A549 (cell line): ENCODE measurements around the gene PLAC1. TPM values are rescaled to one million over a fixed set of nuclear protein-coding genes. Genes with fewer than 3 reads are reported as not detected.

Experiments
- ATAC-seq, 2 experiments: fragments of 200-7000 bp in 1 of 2; fragments of >200 bp in 1 of 2; cut with Nextera tagmentation in 1 of 2; cut with Tn5 transposase in 1 of 2; 3 replicates each; pipeline versions ENCODE4 v1.8.0 to v1.9.1; 2018 to 2020; ENCODE audit warnings: mild to moderate bottlenecking in 1 of 2, moderate library complexity in 1 of 2
- CTCF ChIA-PET: fragments of 300-600 bp; sonication (Branson Sonifier 250); formaldehyde crosslinking; extraction: SDS; loops from one replicate; lab custom pipeline; 2021; ENCODE audit warnings: antibody characterized with exemption, inconsistent platforms; lab: Yijun Ruan, JAX
- POLR2A ChIA-PET: fragments of 350-600 bp; formaldehyde crosslinking; extraction: SDS; loops from one replicate; lab custom pipeline; 2021; ENCODE audit warnings: antibody characterized with exemption, inconsistent platforms; lab: Yijun Ruan, JAX
- DNase-seq, 2 experiments: peaks; one replicate each; pipeline versions ENCODE4 v3.0.0 to v3.0.0-alpha.2; 2011 to 2016; ENCODE audit warnings: low read depth in 1 of 2, low spot score in 1 of 2
- FAIRE-seq: peaks from 2 replicates; lab custom pipeline; 2011; peaks lifted over from hg19 to GRCh38; lab: Jason Lieb, UNC
- H3K27ac ChIP-seq, 2 experiments: fragments of >200 bp; sonication (Bioruptor Twin); formaldehyde crosslinking; 3 replicates each; pipeline ENCODE4 v1.5.1; 2016 to 2017
- H3K4me1 ChIP-seq: fragments of >200 bp; sonication (Bioruptor Twin); formaldehyde crosslinking; 3 replicates; pipeline ENCODE4 v1.6.1; 2016
- H3K4me2 ChIP-seq: fragments of >200 bp; sonication (Bioruptor Twin); formaldehyde crosslinking; 3 replicates; pipeline ENCODE4 v1.6.1; 2016
- H3K4me3 ChIP-seq: fragments of >200 bp; sonication (Bioruptor Twin); formaldehyde crosslinking; 3 replicates; pipeline ENCODE4 v1.5.1; 2016
- H3K9me3 ChIP-seq: fragments of >200 bp; sonication (Bioruptor Twin); formaldehyde crosslinking; 3 replicates; pipeline ENCODE4 v1.6.1; 2016
- ATOH8 ChIP-seq: fragments of 250-450 bp; sonication (Bioruptor Pico); IDR thresholded peaks from 2 replicates; pipeline ENCODE4 v1.5.0; 2020; ENCODE audit warnings: low read depth, mild to moderate bottlenecking, moderate library complexity
- BCL3 ChIP-seq: fragments of >200 bp; sonication (Bioruptor Twin); formaldehyde crosslinking; IDR thresholded peaks from 3 replicates; pipeline ENCODE4 v1.6.1; 2016
- BHLHE40 ChIP-seq: IDR thresholded peaks from 2 replicates; pipeline ENCODE4 v1.6.1; 2012; ENCODE audit warnings: low read depth, low read length, inconsistent platforms
- CBX8 ChIP-seq: fragments of 200-600 bp; sonication (generic); IDR thresholded peaks from 2 replicates; pipeline ENCODE4 v1.6.1; 2016
- EHF ChIP-seq: fragments of 250-450 bp; sonication (Bioruptor Pico); IDR thresholded peaks from 2 replicates; pipeline ENCODE4 v1.5.0; 2020; ENCODE audit warnings: mild to moderate bottlenecking
- EP300 ChIP-seq, 2 experiments: fragments of >200 bp; sonication (Bioruptor Twin); formaldehyde crosslinking; IDR thresholded peaks; 2 replicates in 1 of 2; 3 replicates in 1 of 2; pipeline ENCODE4 v1.6.1; 2016 to 2017
- FOSL2 ChIP-seq, 2 experiments: fragments of 450-650 bp in 1 of 2; fragments of >200 bp in 1 of 2; sonication (Bioruptor Twin) in 1 of 2; formaldehyde crosslinking; IDR thresholded peaks; 2 replicates each; pipeline versions ENCODE4 v1.5.0 to v1.6.1; 2016 to 2020; ENCODE audit warnings: mild to moderate bottlenecking in 1 of 2, moderate library complexity in 1 of 2
- FOXS1 ChIP-seq: fragments of 250-450 bp; sonication (Bioruptor Pico); IDR thresholded peaks from 2 replicates; pipeline ENCODE4 v1.5.0; 2020; ENCODE audit warnings: mild to moderate bottlenecking, moderate library complexity
- HDAC2 ChIP-seq: fragments of 200-600 bp; sonication (generic); IDR thresholded peaks from 2 replicates; pipeline ENCODE4 v1.6.1; 2016
- HEYL ChIP-seq: fragments of 250-450 bp; sonication (Bioruptor Pico); IDR thresholded peaks from 2 replicates; pipeline ENCODE4 v1.8.0; 2021; ENCODE audit warnings: mild to moderate bottlenecking, moderate library complexity
- HOXA7 ChIP-seq: fragments of 250-450 bp; sonication (Bioruptor Pico); IDR thresholded peaks from 2 replicates; pipeline ENCODE4 v1.5.0; 2020; ENCODE audit warnings: mild to moderate bottlenecking, moderate library complexity
- JUNB ChIP-seq: fragments of >200 bp; sonication (Bioruptor Twin); formaldehyde crosslinking; IDR thresholded peaks from 2 replicates; pipeline ENCODE4 v1.6.1; 2016
- KDM5A ChIP-seq: fragments of 200-600 bp; sonication (generic); IDR thresholded peaks from 2 replicates; pipeline ENCODE4 v1.6.1; 2016; ENCODE audit warnings: antibody characterized with exemption, mild to moderate bottlenecking
- MYC ChIP-seq: IDR thresholded peaks from 2 replicates; pipeline ENCODE4 v1.6.1; 2012; ENCODE audit warnings: mild to moderate bottlenecking, inconsistent platforms, low read length, improper control_type of control experiment, borderline replicate concordance
- NPAS2 ChIP-seq: fragments of 250-450 bp; sonication (Bioruptor Pico); IDR thresholded peaks from 2 replicates; pipeline ENCODE4 v1.8.0; 2022; ENCODE audit warnings: mild to moderate bottlenecking, moderate library complexity, borderline replicate concordance
- NR3C1 ChIP-seq: fragments of >200 bp; sonication (Bioruptor Twin); formaldehyde crosslinking; IDR thresholded peaks from 3 replicates; pipeline ENCODE4 v1.6.1; 2017
- PBX3 ChIP-seq: IDR thresholded peaks from 2 replicates; pipeline ENCODE4 v1.6.1; 2012
- PHF8 ChIP-seq: fragments of 200-600 bp; sonication (generic); IDR thresholded peaks from 2 replicates; pipeline ENCODE4 v1.6.1; 2016; ENCODE audit warnings: low read depth, mild to moderate bottlenecking, antibody characterized with exemption, moderate library complexity, borderline replicate concordance
- POLR2AphosphoS2 ChIP-seq: conservative IDR thresholded peaks from 2 replicates; pipeline ENCODE4 v1.6.1; 2012; ENCODE audit warnings: low read length, improper control_type of control experiment, inconsistent platforms
- RARB ChIP-seq: fragments of 250-450 bp; sonication (Bioruptor Pico); IDR thresholded peaks from 2 replicates; pipeline ENCODE4 v1.8.0; 2021; ENCODE audit warnings: mild to moderate bottlenecking, moderate library complexity
- RCOR1 ChIP-seq: fragments of 150-350 bp; IDR thresholded peaks from 2 replicates; pipeline ENCODE4 v1.6.1; 2014; ENCODE audit warnings: antibody characterized with exemption, low read length, low read depth
- REST ChIP-seq: fragments of 200-600 bp; sonication (generic); IDR thresholded peaks from 2 replicates; pipeline ENCODE4 v1.6.1; 2016; ENCODE audit warnings: antibody characterized with exemption, mild to moderate bottlenecking, moderate library complexity
- RFX5 ChIP-seq: fragments of 450-650 bp; IDR thresholded peaks from 2 replicates; pipeline ENCODE4 v1.7.1; 2014; ENCODE audit warnings: antibody characterized with exemption, mild to moderate bottlenecking, moderate library complexity
- TFCP2L1 ChIP-seq: fragments of 250-450 bp; sonication (Bioruptor Pico); IDR thresholded peaks from 2 replicates; pipeline ENCODE4 v1.5.0; 2021; ENCODE audit warnings: mild to moderate bottlenecking
- TP53 ChIP-seq: fragments of 250-450 bp; sonication (Bioruptor Pico); IDR thresholded peaks from 2 replicates; pipeline ENCODE4 v1.5.0; 2021; ENCODE audit warnings: mild to moderate bottlenecking, moderate library complexity
- ZNF302 ChIP-seq: fragments of 250-450 bp; sonication (Bioruptor Pico); IDR thresholded peaks from 2 replicates; pipeline ENCODE4 v1.9.0; 2021; ENCODE audit warnings: inconsistent platforms, mild to moderate bottlenecking, moderate library complexity
- WGBS: methylation state at CpG from one replicate; pipeline ENCODE4 v1.1.6; 2017; ENCODE audit errors: missing lambda C conversion rate; 5-methylcytosine and 5-hydroxymethylcytosine counted together
- polyA plus RNA-seq, 4 experiments: library from polyadenylated mRNA; depleted of rRNA in 3 of 4; stranded (reverse); fragments of >200 nt; fragmentation: RNase III in 1 of 4; extraction: RNeasy Plus Mini Kit Qiagen cat#74134 plus additional on column Dnase treatment in 1 of 4; gene quantifications; 2 replicates in 3 of 4; 3 replicates in 1 of 4; pipeline ENCODE4 v1.2.3, GENCODE V29; 2011 to 2017

Gene PLAC1
- polyA plus RNA-seq, 2 of the 4 experiments (the other 2 are of a cell fraction), result 0.79 to 2.6 TPM

DNA sequence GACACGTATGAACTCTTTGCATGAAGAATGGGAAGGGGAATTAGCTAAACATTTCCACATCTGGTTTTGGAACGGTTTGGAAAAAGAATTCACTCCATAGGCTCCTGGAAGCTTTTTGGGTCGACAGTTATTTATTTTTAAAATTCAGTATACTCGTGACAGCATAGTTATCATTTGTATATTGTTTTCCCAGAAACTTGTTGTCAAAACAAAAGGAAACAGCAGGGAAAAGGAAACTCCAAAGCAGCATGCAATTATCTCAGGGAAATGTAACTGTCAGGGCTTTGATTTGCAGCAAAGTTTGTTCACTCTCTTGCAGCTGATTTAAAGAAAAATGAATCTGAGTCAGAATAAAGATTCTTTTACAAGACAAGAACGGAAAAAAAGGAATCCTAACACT is 86.5 kb downstream of the PLAC1 start:
- Histone ChIP-seq H3K27ac (peak overlapping the region; percentile 85 to 88), H3K4me3 (0 out of 3 replicates have a peak overlapping the region, but pooled peaks have one; percentile 2), H3K4me2 (peak overlapping the region; percentile 72), H3K9me3 (no peaks in the 10 kb centered on the region), H3K4me1 (peaks cover 67% of the 10 kb centered on the region)
- TF ChIP-seq HDAC2 (no peak), NPAS2 (CRISPR knock-in tag) (no peak), PHF8 (no peak), POLR2AphosphoS2 (no peak), RARB (CRISPR knock-in tag) (no peak), TP53 (no peak), BHLHE40 (no peak)
- WGBS, result 9% methylated on average over 5 of the region's 5 CpGs
- no peak for DNase-seq
- no peak for ATAC-seq
- ChIA-PET CTCF (interaction anchor here (1.0 to 2.0 kb wide), 3 partner anchors 13 to 88 kb away, joined by 3 to 6 read pairs (median 3); no protein-coding TSS in a partner anchor), POLR2A (no interaction called here)
- FAIRE-seq, result peak; percentile 95

DNA sequence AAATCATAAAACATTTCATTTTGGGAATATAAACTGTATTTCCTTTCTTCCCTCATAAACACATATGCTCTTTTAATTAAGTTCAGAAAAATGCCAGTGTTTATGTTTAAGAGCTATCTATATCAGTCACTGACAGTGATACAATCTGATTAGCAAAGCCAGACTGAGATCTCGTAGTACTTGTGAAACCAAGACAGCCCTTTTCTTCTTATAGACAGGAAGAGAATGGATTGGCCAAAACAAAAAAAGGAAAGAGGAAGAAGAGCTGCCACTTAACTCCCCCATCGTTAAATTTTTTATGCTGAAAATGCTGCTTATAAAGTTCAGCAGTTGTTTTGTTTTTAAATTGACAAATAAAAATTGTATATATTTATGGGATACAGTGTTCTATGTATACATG is 87.4 kb downstream of the PLAC1 start:
- Histone ChIP-seq H3K4me1 (peaks cover 67% of the 10 kb centered on the region), H3K4me3 (no peak overlapping the region), H3K9me3 (no peaks in the 10 kb centered on the region), H3K27ac (peak overlapping the region; percentile 85 to 88), H3K4me2 (peak overlapping the region; percentile 72)
- ATAC-seq (0 out of 6 replicates have a peak, but pooled peaks of 1 of the 2 experiments have one; percentile 21), FAIRE-seq (no peak), DNase-seq (no peak)
- ChIA-PET CTCF (interaction anchor here (0.9 to 2.0 kb wide), 4 partner anchors 12 to 183 kb away, joined by 3 to 6 read pairs (median 3); no protein-coding TSS in a partner anchor), POLR2A (interaction anchor here (0.6 to 0.8 kb wide), 2 partner anchors 20 to 24 kb away, joined by 3 to 8 read pairs; no protein-coding TSS in a partner anchor)
- 7% methylated on average over 2 of the region's 2 CpGs for WGBS
- TF ChIP-seq BCL3 (no peak), RCOR1 (no peak), RFX5 (no peak), REST (no peak), NPAS2 (CRISPR knock-in tag) (no peak), FOSL2 (IDR thresholded peaks at IDR 0.05) (no peak), FOSL2 (CRISPR knock-in tag; IDR thresholded peaks at IDR 0.05) (no peak), POLR2AphosphoS2 (no peak), TFCP2L1 (CRISPR knock-in tag) (no peak), EHF (CRISPR knock-in tag) (no peak), CBX8 (no peak), TP53 (no peak), ATOH8 (CRISPR knock-in tag) (no peak), JUNB (no peak)

DNA sequence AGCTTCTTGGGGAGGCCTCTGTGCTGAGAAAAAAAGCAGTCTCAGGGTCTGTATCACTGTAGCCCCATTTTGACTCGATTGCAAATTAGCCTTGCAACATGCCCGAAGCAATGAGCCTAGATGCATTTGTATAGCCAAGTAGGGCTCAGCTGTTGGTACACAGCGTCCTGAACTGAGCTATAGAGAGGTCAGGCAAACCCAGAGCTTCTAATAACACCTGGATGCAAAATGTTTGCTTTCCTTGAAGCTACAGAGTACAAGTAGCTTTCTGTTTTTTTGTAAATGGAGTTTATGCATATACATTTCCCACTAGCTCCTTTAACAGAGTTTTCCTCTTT is 87.8 kb downstream of the PLAC1 start:
- H3K4me3 ChIP-seq, result no peak overlapping the region
- WGBS, result 42% methylated on average over 3 of the region's 3 CpGs
- peak overlapping the region; percentile 72 for H3K4me2 ChIP-seq
- DNase-seq, result no peak
- POLR2A ChIA-PET, result interaction anchor here (0.6 kb wide), 1 partner anchor 21 kb away, joined by 8 read pairs; no protein-coding TSS in a partner anchor
- peak overlapping the region; percentile 85 to 88 for H3K27ac ChIP-seq
- H3K4me1 ChIP-seq, result peaks cover 67% of the 10 kb centered on the region
- no peaks in the 10 kb centered on the region for H3K9me3 ChIP-seq
- CTCF ChIA-PET, result interaction anchor here (0.9 to 2.0 kb wide), 2 partner anchors 86 to 183 kb away, joined by 3 to 6 read pairs; no protein-coding TSS in a partner anchor
- peak in 1 of 2 experiments; percentile 17; a peak in 2 of 6 replicates for ATAC-seq
- no peak for FAIRE-seq
- TF ChIP-seq HEYL (CRISPR knock-in tag), result no peak
- TF ChIP-seq FOSL2 (IDR thresholded peaks at IDR 0.05), result no peak
- no peak for TF ChIP-seq FOSL2 (CRISPR knock-in tag; IDR thresholded peaks at IDR 0.05)
- no peak for TF ChIP-seq HOXA7 (CRISPR knock-in tag)
- TF ChIP-seq PBX3, result no peak
- no peak for TF ChIP-seq ATOH8 (CRISPR knock-in tag)
- TF ChIP-seq EP300 (IDR thresholded peaks at IDR 0.05), result no peak
- TF ChIP-seq JUNB, result no peak
- TF ChIP-seq ZNF302 (CRISPR knock-in tag), result no peak
- TF ChIP-seq KDM5A, result no peak
- TF ChIP-seq NR3C1, result no peak
- no peak for TF ChIP-seq MYC
- no peak for TF ChIP-seq TP53
- TF ChIP-seq FOXS1 (CRISPR knock-in tag), result no peak
